Natural killer cell (primary cell): ENCODE measurements around the gene TMTC2. TPM values are rescaled to one million over a fixed set of nuclear protein-coding genes. Genes with fewer than 3 reads are reported as not detected.

Experiments
- ATAC-seq, 3 donors: fragments of 150-1000 bp in 2 of 3; fragments of 200-7000 bp in 1 of 3; cut with Tn5 transposase; 1 replicate in 1 of 3; 2 replicates in 2 of 3; pipeline ENCODE4 v1.10.0; 2021; ENCODE audit warnings: mild to moderate bottlenecking in 2 of 3, moderate library complexity in 2 of 3
- DNase-seq, 2 donors: peaks; one replicate each; pipeline versions ENCODE4 v3.0.0 to v3.0.0-alpha.2; 2013 to 2021; ENCODE audit warnings: mixed read lengths in 1 of 2
- H3K27ac ChIP-seq: one replicate; pipeline ENCODE4 v1.5.1; 2013; ENCODE audit warnings: mild to moderate bottlenecking, low read length
- H3K27me3 ChIP-seq: one replicate; pipeline ENCODE4 v1.6.1; 2013; ENCODE audit warnings: low read length; ENCODE audit not compliant: control insufficient read depth, insufficient read depth
- H3K36me3 ChIP-seq: one replicate; pipeline ENCODE4 v1.6.1; 2013; ENCODE audit warnings: low read length; ENCODE audit not compliant: control insufficient read depth, insufficient read depth
- H3K4me1 ChIP-seq: one replicate; pipeline ENCODE4 v1.6.1; 2013; ENCODE audit warnings: low read length; ENCODE audit not compliant: control insufficient read depth, insufficient read depth
- H3K4me3 ChIP-seq: one replicate; pipeline ENCODE4 v1.5.1; 2013; ENCODE audit warnings: low read length
- H3K9me3 ChIP-seq: one replicate; pipeline ENCODE4 v1.6.1; 2013; ENCODE audit warnings: low read length; ENCODE audit not compliant: control insufficient read depth, insufficient read depth
- H3K27ac Mint-ChIP-seq, 2 donors: one replicate each; pipeline ENCODE4 v1.8.0; 2022; ENCODE audit warnings: mild to moderate bottlenecking in 2 of 2, mixed read lengths in 2 of 2, moderate library complexity in 1 of 2
- H3K27me3 Mint-ChIP-seq, 2 donors: one replicate each; pipeline ENCODE4 v1.8.0; 2022; ENCODE audit warnings: low read depth in 2 of 2, mixed read lengths in 2 of 2
- H3K36me3 Mint-ChIP-seq: one replicate; pipeline ENCODE4 v1.8.0; 2022; ENCODE audit warnings: mixed read lengths
- H3K4me1 Mint-ChIP-seq, 2 donors: one replicate each; pipeline ENCODE4 v1.8.0; 2022; ENCODE audit warnings: mixed read lengths in 2 of 2
- H3K4me3 Mint-ChIP-seq: one replicate; pipeline ENCODE4 v1.8.0; 2022; ENCODE audit warnings: mild to moderate bottlenecking, moderate library complexity, mixed read lengths
- H3K9me3 Mint-ChIP-seq, 2 donors: one replicate each; pipeline ENCODE4 v1.8.0; 2022; ENCODE audit warnings: mixed read lengths in 2 of 2
- WGBS: methylation state at CpG from one replicate; pipeline ENCODE4 v1.1.7; 2013; ENCODE audit warnings: missing lambda C conversion rate; ENCODE audit not compliant: insufficient coverage; 5-methylcytosine and 5-hydroxymethylcytosine counted together
- intact Hi-C: fragments of 100-400 bp; cut with micrococcal nuclease; formaldehyde crosslinking; loops from one replicate; pipeline ENCODE4 v1.14.2; 2022
- total RNA-seq, 4 donors: library from RNA; stranded (reverse); fragments of 120-200 nt in 1 of 4; gene quantifications; one replicate each; pipeline versions ENCODE4 v1.2.3 to v1.2.4, GENCODE V29; 2013 to 2022
- TF ChIP-seq, protein P1 (sequence below): fragments of 200-600 bp; IDR thresholded peaks from one replicate; pipeline ENCODE4 v1.8.0; 2022; ENCODE audit warnings: antibody characterized with exemption

Gene TMTC2
- total RNA-seq, 3 donors from 2014 or later (not counting 1 experiment from before 2014, with no cell fraction given): 1.4 to 2.3 (median 1.6) TPM

DNA sequence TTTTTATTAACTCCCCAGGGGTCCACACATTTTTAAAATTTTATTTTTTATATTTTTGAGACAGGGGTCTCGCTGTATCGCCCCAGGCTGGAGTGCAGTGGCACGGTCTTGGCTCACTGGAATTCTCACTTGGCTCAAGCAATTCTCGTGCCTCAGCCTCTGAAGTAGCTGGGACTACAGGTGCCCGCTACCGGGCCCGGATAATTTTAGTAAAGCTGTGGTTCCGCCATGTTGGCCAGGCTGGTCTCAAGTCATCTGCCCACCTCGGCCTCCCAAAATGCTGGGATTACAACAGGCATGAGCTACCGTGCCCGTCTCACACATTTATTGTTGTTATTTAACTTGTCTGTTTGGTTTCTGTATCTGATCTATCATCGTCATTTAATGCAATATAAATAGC lies 307.4 kb downstream of the TMTC2 start:
- TF ChIP-seq, protein P1, sequence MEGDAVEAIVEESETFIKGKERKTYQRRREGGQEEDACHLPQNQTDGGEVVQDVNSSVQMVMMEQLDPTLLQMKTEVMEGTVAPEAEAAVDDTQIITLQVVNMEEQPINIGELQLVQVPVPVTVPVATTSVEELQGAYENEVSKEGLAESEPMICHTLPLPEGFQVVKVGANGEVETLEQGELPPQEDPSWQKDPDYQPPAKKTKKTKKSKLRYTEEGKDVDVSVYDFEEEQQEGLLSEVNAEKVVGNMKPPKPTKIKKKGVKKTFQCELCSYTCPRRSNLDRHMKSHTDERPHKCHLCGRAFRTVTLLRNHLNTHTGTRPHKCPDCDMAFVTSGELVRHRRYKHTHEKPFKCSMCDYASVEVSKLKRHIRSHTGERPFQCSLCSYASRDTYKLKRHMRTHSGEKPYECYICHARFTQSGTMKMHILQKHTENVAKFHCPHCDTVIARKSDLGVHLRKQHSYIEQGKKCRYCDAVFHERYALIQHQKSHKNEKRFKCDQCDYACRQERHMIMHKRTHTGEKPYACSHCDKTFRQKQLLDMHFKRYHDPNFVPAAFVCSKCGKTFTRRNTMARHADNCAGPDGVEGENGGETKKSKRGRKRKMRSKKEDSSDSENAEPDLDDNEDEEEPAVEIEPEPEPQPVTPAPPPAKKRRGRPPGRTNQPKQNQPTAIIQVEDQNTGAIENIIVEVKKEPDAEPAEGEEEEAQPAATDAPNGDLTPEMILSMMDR: no peak
- Mint-ChIP-seq H3K4me1 (no peaks in the 10 kb centered on the region), H3K36me3 (no peaks in the 10 kb centered on the region), H3K4me3 (no peak overlapping the region), H3K27ac (no peak overlapping the region), H3K9me3 (peaks cover 6% of the 10 kb centered on the region in 2 donors), H3K27me3 (no peaks in the 10 kb centered on the region)
- no peak overlapping the region for H3K4me3 ChIP-seq
- WGBS: 91% methylated on average over 11 of the region's 12 CpGs
- H3K36me3 ChIP-seq: no peaks in the 10 kb centered on the region
- H3K4me1 ChIP-seq: no peaks in the 10 kb centered on the region
- DNase-seq: no peak
- no peak overlapping the region for H3K27ac ChIP-seq
- no peaks in the 10 kb centered on the region for H3K9me3 ChIP-seq
- no peaks in the 10 kb centered on the region for H3K27me3 ChIP-seq
- intact Hi-C loops: no loop called here
- no peak for ATAC-seq

DNA sequence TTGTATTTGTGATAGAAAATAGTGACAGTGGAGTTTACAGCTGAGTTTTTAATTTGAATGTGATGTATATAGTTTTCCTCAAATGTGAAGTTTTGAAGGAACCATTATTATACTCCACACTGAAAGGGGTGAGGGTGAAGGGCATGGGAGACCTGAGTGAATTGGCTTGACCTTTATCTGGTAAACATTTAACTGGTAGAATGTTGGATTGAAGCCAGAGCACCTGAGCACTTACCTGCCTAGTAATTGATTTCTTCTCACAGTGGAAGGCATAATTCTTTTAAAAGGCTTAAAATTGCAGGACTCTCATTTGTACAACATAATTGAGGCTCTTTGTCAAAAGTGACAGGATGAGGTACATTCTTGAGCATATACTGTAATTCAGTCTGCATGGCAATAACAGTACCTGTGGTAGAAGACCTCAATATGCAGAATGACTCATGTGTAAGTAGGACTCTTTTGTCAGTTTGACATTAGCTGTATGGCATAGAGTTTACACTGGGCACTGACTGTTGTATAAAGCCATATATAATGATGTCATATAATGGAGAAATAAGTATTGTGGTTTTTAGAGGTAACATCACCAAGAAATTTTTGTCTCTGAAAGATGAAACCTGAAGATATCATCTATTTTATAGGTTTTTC lies 309.6 kb downstream of the TMTC2 start:
- Mint-ChIP-seq H3K4me3 (no peak overlapping the region), H3K27me3 (no peaks in the 10 kb centered on the region), H3K36me3 (no peaks in the 10 kb centered on the region), H3K4me1 (no peaks in the 10 kb centered on the region), H3K27ac (no peak overlapping the region), H3K9me3 (peaks cover 4 to 9% of the 10 kb centered on the region in 2 donors)
- TF ChIP-seq, protein P1: no peak
- ATAC-seq (no peak), DNase-seq (no peak)
- H3K27ac ChIP-seq: no peak overlapping the region
- H3K27me3 ChIP-seq: no peaks in the 10 kb centered on the region
- no peak overlapping the region for H3K4me3 ChIP-seq
- H3K36me3 ChIP-seq: no peaks in the 10 kb centered on the region
- intact Hi-C loops: no loop called here
- no peaks in the 10 kb centered on the region for H3K4me1 ChIP-seq
- no peaks in the 10 kb centered on the region for H3K9me3 ChIP-seq

DNA sequence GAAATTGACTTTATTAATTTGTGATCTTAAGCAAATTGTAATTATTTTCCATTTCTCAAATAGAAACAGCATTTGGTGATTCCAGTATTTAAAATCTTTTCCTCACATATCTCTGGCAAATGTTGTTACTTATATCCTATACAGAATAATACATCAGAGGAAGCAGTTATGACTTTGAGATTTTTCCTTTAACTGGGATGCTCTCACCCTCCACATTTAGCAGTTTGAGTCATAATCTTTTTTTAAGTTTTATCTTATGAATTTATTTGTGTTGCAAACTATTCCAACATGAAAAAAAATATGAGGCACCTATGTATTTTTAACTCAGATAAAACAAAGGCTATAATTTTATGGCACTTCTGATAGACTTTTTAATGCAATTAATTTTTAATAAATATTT lies 311.8 kb downstream of the TMTC2 start:
- Histone ChIP-seq H3K27me3 (no peaks in the 10 kb centered on the region), H3K4me3 (no peak overlapping the region), H3K9me3 (no peaks in the 10 kb centered on the region), H3K36me3 (no peaks in the 10 kb centered on the region), H3K27ac (no peak overlapping the region), H3K4me1 (no peaks in the 10 kb centered on the region)
- no peak overlapping the region for H3K4me3 Mint-ChIP-seq
- H3K27me3 Mint-ChIP-seq: no peaks in the 10 kb centered on the region
- H3K4me1 Mint-ChIP-seq: no peaks in the 10 kb centered on the region
- intact Hi-C loops: no loop called here
- no peaks in the 10 kb centered on the region for H3K36me3 Mint-ChIP-seq
- H3K9me3 Mint-ChIP-seq: peaks cover 4 to 9% of the 10 kb centered on the region in 2 donors
- no peak for DNase-seq
- H3K27ac Mint-ChIP-seq: no peak overlapping the region
- TF ChIP-seq, protein P1: no peak
- ATAC-seq: no peak

DNA sequence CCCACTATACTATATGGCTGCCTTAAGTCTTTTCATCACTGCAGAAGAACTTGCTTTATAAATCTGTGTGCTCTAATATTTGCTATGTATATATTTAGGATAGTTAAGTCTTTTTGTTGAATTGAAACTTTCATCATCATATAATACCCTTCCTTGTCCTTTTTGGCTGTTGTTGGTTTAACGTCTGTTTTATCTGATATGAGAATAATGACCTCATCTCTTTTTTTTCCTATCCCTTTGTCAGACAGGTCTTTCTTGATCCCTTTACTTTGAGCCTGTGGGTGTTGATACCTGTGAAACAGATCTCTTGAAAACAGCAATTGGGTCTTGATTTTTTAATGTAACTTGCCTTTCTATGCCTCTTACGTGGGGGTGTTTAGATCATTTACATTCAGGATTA lies 316.3 kb downstream of the TMTC2 start:
- H3K9me3 ChIP-seq: no peaks in the 10 kb centered on the region
- H3K4me3 ChIP-seq: no peak overlapping the region
- no peak overlapping the region for H3K4me3 Mint-ChIP-seq
- no peak for DNase-seq
- H3K27ac ChIP-seq: no peak overlapping the region
- intact Hi-C loops: no loop called here
- H3K4me1 ChIP-seq: no peaks in the 10 kb centered on the region
- no peaks in the 10 kb centered on the region for H3K27me3 ChIP-seq
- H3K27ac Mint-ChIP-seq: no peak overlapping the region
- H3K9me3 Mint-ChIP-seq: peaks cover under 1 to 15% of the 10 kb centered on the region in 2 donors
- no peaks in the 10 kb centered on the region for H3K36me3 Mint-ChIP-seq
- no peaks in the 10 kb centered on the region for H3K36me3 ChIP-seq
- H3K27me3 Mint-ChIP-seq: no peaks in the 10 kb centered on the region
- H3K4me1 Mint-ChIP-seq: no peaks in the 10 kb centered on the region
- WGBS: 100% methylated on average over 1 of the region's 2 CpGs
- no peak for ATAC-seq
- TF ChIP-seq, protein P1: no peak
